ENCODE measurements around the gene GNRH2.
A peak's percentile ranks its signal among the peaks of the same experiment; 100 is the strongest.
"Not testable (repeated sequence)": the region's sequence is repeated elsewhere in the genome, so short reads cannot be mapped to it uniquely, and the experiment has no call there.

The GNRH2 gene

DNA sequence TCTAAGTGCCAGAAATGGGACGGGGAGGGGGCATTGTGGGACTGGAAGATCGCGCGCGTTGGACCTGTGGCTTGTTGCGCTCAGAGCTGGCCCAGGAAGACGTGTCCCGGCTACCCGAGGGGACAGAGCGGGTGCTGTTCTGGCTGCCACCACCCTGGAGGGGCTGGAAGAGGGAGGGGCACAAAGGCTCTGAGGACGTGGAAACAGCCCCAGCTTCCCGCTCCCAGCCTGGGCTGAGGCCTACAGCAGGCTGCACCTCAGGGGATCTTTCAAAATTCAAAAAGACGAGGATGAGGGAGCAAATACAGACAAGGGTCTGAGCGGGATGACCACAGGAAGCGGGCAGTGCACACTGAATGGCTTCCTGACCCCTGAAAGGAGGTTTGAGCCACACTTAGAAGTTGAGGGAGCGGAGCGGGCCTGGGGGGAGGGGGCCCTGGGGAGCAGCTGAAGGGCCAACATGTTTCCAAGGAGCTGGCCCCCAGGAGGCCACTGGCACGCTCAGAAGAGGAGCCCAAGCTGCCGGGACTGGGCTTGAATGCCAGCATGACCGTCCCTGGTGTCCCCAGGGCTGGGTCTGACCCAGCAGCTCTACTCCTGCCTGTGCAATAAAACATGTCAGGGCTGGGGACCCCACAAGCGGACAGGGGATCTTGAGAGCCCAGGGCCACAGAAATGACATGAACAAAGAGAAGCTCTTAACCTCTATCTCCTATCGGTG, 29.3 kb downstream of the GNRH2 start:
- no peak for DNase-seq (ENCODE audit: low read depth in 4 of 4, low spot score in 1 of 4)

DNA sequence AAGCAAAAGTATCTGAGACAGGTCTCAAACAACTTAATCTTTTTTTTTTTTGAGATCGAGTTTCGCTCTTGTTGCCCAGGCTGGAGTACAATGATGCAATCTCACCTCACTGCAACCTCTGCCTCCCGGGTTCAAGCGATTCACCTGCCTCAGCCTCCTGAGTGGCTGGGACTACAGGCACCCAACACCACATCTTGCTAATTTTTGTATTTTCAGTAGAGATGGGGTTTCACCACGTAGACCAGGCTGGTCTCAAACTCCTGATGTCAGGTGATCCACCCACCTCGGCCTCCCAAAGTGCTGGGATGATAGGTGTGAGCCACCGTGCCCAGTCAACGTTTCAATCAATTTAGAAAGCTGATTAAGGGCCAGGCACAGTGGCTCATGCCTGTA, 29.8 kb downstream of the GNRH2 start:
- not testable (repeated sequence) for DNase-seq (ENCODE audit: low read depth in 4 of 4, low spot score in 1 of 4)

DNA sequence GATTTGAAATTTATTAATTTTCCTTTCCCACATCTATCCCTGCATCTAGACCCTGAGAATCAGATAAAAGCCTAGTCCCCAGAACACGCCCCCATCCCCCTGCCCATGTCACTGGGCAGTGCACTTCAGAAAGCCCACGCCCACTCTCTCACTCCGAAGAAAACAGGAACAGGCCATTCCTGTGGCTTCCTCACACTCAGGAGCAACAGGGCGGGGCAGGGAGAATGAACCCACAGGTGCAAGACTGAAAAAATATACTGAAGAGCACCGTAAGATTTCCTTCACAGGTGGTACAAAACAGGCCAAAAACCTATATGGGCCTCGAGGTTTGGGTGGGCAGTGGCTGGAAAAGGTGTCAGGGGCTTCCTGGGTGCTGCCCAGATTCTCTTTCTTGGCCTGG, 31.4 kb downstream of the GNRH2 start:
- no peak for DNase-seq (ENCODE audit: low read depth in 4 of 4, low spot score in 1 of 4)

DNA sequence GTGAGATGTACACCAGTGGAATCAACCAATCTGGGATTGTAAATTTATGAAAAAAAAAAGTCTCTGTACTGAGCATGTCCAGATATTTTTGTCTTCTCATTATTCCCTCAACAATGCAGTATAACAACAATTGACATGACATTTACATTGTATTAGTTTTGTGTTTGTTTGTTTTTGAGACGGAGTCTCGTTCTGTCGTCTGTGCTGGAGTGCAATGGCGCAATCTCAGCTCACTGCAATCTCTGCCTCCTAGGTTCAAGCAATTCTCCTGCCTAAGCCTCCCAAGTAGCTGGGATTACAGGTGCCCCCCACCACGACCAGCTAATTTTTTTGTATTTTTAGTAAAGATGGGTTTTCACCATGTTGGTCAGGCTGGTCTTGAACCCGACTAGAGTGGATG, 31.9 kb downstream of the GNRH2 start:
- DNase-seq (ENCODE audit: low read depth in 4 of 4, low spot score in 1 of 4) = not testable (repeated sequence)

DNA sequence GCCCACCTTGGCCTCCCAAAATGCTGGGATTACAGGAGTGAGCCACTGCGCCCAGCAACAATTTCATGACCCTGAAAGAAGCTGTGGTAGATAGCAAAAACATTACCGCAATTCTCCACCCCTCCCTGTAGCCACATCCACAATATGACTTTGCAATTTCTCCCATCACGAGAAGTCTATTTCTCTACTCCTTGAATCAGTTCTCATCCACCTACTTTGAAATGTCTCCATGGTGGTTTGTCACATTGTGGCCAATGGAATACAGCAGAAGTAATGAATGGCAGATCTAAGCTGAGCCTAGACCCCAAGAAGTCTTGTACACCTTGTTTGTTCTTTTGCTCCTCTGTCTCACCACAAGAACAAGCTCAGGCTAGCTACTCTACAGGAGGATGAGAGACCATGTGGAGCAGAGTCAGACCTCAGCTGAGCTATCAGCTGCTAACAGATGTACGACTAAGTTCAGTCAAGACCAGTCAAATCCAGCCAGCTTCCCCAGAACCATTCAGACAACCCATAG, 34.3 kb downstream of the GNRH2 start:
- DNase-seq (ENCODE audit: low read depth in 4 of 4, low spot score in 1 of 4) = no peak

DNA sequence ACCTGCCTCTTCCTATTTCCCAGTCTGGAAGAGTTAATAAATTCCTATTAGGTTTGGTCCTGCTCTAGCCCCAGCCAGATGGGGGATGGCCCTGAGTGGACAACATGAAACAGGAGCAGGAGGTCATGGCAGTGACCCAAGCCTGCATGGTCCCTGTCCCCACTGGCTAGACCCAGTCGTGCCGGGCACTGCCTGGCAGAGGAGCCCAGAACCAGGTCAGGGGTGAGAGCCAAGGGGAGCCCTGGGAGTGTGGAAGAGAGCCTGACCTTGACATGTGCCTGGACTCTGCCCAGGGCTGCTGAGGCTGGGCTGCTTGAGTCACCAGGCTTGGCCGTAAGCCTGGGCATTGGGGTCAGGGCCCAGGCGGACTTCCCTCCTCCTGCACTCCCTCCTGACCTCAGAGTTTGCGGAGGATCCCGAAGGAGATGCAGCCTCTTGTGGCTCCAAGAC, 37.5 kb downstream of the GNRH2 start:
- no peak for DNase-seq (ENCODE audit: low read depth in 4 of 4, low spot score in 1 of 4)

DNA sequence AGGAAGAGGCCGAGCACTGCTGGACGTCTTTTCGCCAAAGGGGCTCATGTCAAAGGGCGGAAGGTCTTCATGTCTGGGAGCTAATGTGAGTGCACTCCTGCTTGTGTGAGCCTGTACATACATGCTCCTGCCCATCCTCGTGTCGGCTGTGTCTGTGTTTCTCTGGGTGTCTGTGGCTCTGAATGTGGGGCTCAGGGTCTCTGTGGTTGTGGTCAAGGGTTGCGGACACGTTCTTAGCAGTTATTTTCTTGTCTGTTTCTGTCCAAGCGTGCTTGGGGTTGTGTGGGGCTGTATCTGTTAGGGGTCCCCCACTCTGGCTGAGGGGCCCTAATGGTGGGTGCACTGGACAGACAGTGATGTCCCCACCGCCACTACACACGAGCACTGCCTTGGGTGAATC, 38.2 kb downstream of the GNRH2 start:
- DNase-seq (ENCODE audit: low read depth in 4 of 4, low spot score in 1 of 4) = no peak

DNA sequence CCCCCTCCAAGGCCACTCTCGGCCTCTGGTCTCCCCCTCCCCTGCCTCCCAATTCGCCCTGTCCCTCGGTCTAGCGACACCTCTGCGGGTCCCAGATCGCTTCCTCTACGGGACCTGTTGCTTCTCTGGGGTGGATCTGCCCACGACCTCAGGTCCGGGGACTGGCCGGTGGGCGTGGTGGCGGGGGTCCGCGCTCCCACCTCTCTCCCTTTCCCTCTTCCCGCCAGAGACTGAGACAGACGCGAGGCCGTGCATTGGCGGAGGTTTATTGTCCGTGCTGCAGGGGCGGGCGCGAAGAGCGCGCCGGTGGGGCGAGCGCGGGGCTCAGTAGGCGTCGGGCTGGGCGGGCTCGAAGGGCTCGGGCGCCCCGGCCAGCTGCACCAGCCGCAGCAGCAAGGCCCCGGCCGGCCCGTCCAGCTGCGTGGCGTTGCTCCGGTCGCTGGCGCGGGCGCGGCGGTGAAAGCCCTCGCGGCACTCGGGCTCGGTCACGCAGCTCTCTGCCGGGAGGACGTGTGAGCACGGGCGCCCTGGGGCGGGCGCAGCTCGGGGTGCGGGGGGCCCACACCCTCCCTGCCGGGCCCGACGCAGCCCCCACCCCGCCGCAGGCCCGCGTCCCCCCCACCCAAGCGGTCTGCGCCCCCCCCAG, 39.0 kb downstream of the GNRH2 start:
- DNase-seq (ENCODE audit: low read depth in 4 of 4, low spot score in 1 of 4) = no peak

DNA sequence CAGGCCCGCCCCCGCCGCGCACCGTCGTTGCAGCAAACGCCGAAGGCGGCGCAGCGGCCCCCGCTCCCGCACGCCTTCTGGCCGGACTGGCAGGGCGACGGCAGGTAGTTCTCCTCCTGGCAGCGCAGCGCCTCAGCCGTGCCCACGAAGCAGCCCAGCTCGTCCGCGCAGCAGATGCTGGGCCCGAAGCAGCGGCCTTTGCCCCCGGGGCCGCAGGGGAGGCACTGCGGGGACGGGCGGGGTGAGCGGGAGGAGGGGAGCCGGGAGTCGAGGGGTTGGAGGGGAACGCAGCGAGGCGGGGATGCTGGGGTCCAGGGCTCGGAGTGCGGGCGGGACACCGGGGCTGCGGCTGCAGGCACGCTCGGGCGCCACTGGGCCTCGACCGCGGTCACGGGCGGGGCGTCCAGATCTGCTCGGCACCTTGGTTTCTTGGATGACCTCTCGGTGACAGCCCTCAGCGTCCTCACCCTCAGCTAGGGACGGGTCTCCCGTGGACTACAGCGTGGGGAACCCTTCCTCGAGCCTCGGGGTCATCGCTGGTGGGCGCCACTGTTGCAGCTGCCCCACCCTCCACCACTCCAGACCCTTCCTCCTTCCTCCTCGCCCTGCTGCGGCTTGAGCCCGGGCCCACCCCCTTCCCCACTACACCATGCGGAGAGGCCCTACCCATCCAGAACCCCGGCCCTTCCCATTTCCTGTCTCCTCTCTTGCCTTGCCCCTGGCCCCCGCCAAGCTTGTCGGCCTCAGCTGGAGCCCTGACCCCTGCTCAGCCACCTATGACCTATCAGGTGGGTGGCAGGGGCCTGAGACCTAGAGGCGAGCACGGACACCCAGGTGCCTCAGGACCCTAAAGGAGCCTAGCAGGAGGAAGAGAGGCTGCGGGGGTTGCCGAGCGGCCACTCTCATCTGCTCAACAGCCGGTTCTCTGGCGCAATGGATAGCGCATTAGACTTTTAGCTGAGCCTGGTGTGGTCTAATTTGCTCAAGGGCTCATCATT, 39.8 kb downstream of the GNRH2 start:
- no peak for DNase-seq (ENCODE audit: low read depth in 4 of 4, low spot score in 1 of 4)

DNA sequence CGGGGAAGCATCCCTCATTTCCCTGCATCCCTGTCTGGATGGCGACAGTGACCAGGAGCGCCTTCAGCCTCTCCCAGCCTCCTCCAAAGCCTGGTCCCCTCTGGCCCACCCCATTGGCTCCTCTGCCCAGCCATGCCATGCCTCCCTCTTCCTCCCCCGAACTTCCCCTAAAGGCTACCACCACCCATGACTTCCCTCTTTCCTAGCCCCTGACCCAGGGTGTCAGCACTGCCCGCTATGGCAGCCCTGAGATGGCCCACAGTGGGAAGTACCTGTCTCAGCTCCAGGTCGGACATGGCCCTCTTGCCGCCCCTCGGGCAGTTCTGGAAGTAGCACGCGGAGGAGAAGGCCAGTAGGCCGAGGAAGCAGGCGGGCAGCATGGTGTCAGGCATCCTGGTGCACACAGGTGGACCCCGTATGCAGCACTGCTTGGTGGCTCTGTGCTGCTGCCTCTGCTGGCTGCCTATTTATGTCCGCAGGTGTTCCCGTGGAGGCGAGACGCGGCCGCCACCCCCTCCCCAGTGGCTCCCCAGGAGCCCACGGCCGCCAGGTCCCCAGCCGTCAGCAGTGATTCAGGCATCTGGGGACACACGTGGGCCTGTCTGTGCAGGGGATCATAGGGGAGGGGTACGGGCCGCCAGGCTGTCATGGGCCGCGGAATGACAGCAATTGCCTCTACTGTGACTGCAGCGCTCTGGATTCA, 41.0 kb downstream of the GNRH2 start, which contains the start of gene AVP:
Gene AVP (minus strand): TSS at position 442 of the 703 bp plus-strand sequence. CDS start 50 bp downstream, at position 392.
- no peak for DNase-seq (ENCODE audit: low read depth in 4 of 4, low spot score in 1 of 4)

DNA sequence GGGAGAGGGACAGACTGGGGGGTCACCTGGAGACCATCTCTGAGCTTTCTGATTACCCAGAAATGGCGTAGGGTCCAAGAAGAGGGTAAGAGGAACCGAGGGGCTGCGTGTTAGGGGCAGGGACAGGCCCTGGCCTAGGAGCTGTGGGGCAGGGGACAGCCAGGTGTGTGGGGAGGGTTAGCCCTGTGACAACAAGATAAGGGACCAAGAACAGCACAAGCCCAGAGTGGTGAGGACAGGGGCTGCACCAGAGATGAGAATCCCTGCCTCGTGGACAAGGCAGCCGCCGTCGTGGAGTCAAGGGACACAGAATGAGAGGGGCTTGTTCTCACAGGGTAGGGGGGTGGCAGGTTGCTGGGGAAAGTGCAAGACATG, 41.6 kb downstream of the GNRH2 start:
- DNase-seq (ENCODE audit: low read depth in 4 of 4, low spot score in 1 of 4) = no peak

DNA sequence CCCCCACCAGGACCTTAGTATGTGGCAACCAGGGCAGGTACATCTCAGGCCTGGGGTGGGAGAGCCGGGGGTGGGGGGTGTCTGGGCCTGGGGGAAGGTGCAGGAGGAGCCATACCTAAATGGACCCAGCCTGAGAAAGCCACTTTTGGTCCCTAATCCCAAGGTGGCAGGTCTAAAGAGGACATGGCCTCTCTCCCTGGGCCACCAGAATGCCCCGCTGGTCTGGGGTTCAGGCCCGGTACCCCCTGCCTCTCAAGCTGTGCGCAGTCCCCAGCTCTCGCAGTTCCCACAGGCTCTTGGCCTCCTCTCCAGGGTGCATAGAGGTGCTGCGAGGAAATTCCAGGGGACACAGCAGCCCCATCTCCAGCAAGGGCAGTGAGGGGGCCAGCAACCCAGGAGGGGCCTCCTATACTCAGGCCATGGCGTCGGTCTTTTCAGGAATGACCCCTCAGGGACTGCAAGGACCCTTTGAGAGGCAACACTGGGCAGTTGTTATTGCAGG, 42.2 kb downstream of the GNRH2 start:
- DNase-seq (ENCODE audit: low read depth in 4 of 4, low spot score in 1 of 4) = no peak

DNA sequence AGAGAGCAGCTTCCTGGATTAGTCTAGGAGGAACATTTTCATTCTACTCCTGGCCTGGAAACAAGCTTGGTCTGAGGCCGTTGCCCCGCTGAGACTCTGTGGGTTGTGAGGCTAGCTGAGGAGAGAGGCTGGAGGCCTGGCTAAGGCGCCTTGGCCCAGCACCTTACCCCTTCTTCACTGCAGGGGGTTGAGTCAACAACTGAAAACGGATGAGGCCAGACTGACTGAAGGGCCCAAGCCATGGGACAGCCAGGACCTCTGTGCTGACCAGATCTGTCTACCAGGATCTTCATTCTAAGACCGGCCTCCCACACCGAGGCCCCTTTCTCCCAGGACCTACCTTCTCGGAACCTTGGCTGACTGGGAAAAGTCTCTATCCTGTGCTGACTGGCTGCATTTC, 44.6 kb downstream of the GNRH2 start:
- no peak for DNase-seq (ENCODE audit: low read depth in 4 of 4, low spot score in 1 of 4)

DNA sequence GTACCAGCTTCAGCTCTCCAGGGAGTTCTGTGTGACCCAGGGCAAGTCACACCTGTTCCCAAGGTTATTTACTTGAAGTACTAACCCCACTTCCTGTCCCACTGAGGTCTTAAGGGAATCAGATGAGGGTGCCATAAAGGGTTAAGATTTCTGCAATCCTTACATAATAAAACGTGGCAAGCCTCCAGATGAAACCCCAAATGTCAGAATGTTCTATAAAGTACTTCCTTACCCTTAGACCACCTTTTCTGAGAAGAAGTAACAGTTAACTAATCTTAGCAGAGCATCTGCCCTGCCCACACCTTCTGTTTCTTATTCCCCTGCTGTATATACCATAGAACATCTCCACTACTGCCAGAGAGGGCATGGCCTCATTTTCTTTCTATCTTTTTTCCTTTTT, 47.1 kb downstream of the GNRH2 start:
- DNase-seq (ENCODE audit: low read depth in 4 of 4, low spot score in 1 of 4) = no peak

DNA sequence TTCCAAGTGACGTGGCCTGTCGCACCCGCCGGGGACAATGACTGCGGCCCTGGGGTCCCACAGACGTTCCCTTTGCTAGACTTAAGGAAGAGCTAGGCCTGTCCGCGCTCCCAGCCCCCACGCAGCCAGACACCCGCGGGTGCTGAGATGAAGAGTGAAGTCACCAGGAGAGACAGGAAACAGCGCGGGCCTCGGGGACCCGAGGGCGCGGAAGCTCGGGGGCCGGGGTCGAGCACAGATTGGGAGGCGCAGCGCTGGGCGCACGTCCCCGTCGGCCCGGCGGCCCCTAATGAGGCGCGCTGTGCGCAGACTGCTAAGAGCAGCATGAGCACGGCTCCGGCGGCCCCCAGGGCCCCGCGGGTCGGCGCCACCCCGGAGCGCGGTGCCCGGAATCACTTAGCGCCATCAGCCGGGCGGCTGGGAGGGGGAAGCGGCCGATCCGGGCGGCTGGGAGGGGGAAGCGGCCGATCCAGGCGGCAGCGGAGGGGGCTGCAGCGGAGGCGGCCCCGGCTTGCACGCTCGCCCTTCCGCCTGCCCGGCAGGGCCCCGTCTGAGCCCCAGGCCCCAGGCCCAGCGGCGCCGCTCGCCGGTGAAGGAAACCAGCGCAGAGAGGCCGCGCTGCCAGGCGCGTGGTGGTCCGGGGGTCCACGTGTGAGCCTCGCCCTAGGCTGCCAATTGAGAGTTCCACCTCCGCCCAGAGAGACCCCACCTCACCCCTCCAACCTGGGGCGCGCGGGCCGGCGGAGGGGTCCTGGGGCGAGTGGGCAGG, 49.4 kb downstream of the GNRH2 start:
- peak in 1 of 4 experiments; percentile 32 for DNase-seq (ENCODE audit: low read depth in 4 of 4, low spot score in 1 of 4)

DNA sequence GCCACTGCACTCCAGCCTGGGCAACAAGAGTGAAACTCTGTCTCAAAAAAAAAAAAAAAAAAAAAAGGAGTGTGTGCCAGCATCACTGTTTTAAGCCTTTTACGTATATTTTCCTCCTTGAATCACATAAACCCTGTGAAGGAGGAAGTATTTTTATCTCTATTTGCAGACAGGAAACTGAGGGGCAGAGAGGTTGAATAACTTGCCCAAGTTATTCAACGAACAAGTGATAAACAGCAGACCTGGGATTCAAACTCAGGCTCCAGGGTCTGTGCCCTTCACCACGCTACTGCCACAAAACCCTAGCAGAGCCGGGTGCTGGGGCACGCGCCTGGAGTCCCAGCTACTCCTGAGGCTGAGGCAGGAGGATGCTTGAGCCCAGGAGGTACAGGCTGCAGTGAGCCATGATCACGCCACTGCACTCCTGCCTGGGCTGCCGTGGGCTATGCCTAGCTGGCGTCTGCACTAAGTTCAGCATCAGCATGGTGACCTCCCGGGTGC, 50.5 kb downstream of the GNRH2 start:
- DNase-seq (ENCODE audit: low read depth in 4 of 4, low spot score in 1 of 4) = no peak

DNA sequence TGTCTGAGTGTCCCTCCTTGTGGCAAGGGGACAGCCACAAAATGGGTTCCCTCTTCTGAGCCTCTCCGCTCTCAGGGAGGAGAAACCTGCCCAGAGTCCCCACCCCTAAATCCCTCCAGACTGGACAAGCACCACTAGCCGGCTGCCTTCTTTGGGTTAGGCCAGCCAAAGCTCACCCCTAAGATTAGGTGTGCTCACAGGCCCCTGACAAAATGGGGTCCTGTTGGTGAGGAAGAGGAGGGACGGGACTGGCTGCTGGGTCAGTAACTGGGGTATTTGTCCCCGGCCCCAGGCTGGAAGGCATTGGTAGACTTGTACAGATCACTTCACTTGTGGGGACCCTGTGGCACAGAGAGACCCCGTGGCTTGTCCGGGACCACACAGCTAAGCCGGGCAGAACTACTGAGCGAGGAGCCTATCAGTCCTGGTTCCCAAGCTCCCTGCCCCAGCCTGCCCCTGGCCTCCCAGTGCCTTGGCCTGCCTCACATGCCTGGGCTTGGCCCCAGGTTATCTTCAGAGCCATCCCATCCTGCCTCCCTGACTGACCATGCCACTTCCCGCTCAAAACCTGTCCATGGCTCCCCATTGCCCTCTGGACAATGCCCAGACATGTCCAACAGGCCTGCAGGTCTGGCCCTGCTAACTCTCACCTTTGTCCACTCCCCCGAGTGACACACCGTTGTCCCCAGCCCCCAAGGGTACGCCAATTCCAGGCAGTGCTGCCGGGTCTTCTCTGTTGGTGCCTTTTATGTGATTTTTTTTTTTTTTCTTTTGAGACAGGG, 51.6 kb downstream of the GNRH2 start:
- no peak for DNase-seq (ENCODE audit: low read depth in 4 of 4, low spot score in 1 of 4)

Measured in stimulated activated CD4-positive, alpha-beta T cell treated with anti-CD3 and anti-CD28 coated beads, Interleukin-1b, Interleukin-23, amount 100 ng/mL, for 24 hours (primary cell).